HepG2 (cell line): Measurements from ENCODE around the gene ABCG1. TPM values are rescaled to one million over a fixed set of nuclear protein-coding genes. Genes with fewer than 3 reads are reported as not detected.

ENCODE experiments used
- ATAC-seq: fragments of 200-7000 bp; cut with Tn5 transposase; 3 replicates; pipeline ENCODE4 v1.9.1; 2020; ENCODE audit warnings: mild to moderate bottlenecking, moderate library complexity
- BruUV-seq: library from RNA; stranded (reverse); fragments of 400-500 nt; replicated peaks from 2 replicates; lab custom pipeline; 2021; lab: Mats Ljungman, UMichigan
- CTCF ChIA-PET: fragments of 300-600 bp; formaldehyde crosslinking; extraction: SDS; loops from one replicate; lab custom pipeline; 2021; ENCODE audit warnings: low total read pairs, inconsistent platforms, low intra/inter-chr PET ratio; lab: Yijun Ruan, JAX
- POLR2A ChIA-PET: fragments of 350-600 bp; sonication (Branson Sonifier 250); formaldehyde crosslinking; loops from one replicate; lab custom pipeline; 2020; ENCODE audit warnings: antibody characterized with exemption, inconsistent platforms; lab: Yijun Ruan, JAX
- DNase-seq: peaks from one replicate; pipeline ENCODE4 v3.0.0-alpha.2; 2015; ENCODE audit warnings: low spot score
- FAIRE-seq: peaks from 3 replicates; lab custom pipeline; 2011; peaks lifted over from hg19 to GRCh38; lab: Jason Lieb, UNC
- H2AFZ ChIP-seq: one replicate; pipeline ENCODE4 v1.6.1; 2011; ENCODE audit warnings: low read length, inconsistent platforms
- H3K27ac ChIP-seq: fragments of 300-600 bp; 3 replicates; pipeline ENCODE4 v1.8.0; 2011; ENCODE audit warnings: mixed run types, mild to moderate bottlenecking, mixed read lengths, low read length, inconsistent platforms; ENCODE audit not compliant: insufficient read depth; ENCODE audit errors: extremely low read length
- H3K27me3 ChIP-seq, 2 experiments: fragments of 200-600 bp in 1 of 2; 2 replicates in 1 of 2; 3 replicates in 1 of 2; pipeline versions ENCODE4 v1.6.0 to v1.8.0; 2011; ENCODE audit warnings: low read length in 2 of 2, mild to moderate bottlenecking in 2 of 2, moderate library complexity in 2 of 2, inconsistent platforms in 1 of 2; ENCODE audit not compliant: insufficient read depth in 2 of 2, control insufficient read depth in 1 of 2
- H3K36me3 ChIP-seq, 2 experiments: fragments of 200-600 bp in 1 of 2; replicated peaks in 1 of 2; 2 replicates in 1 of 2; 3 replicates in 1 of 2; pipeline versions ENCODE4 v1.5.1 to v1.8.0; 2011; ENCODE audit warnings: low read length in 2 of 2, inconsistent platforms in 1 of 2; ENCODE audit not compliant: insufficient read depth in 2 of 2, control insufficient read depth in 1 of 2
- H3K4me1 ChIP-seq: 2 replicates; pipeline ENCODE4 v1.5.1; 2012; ENCODE audit warnings: low read length, inconsistent platforms; ENCODE audit not compliant: insufficient read depth
- H3K4me2 ChIP-seq: 2 replicates; pipeline ENCODE4 v1.6.0; 2011; ENCODE audit warnings: low read depth, low read length, inconsistent platforms
- H3K4me3 ChIP-seq, 3 experiments: fragments of 200-600 bp in 1 of 3; sonication (generic), shearing (Covaris generic) in 1 of 3; replicated peaks in 1 of 3; 2 replicates each; pipeline ENCODE4 v1.5.1; 2011 to 2016; ENCODE audit warnings: low read length in 3 of 3, inconsistent platforms in 2 of 3, low read depth in 2 of 3, mild to moderate bottlenecking in 2 of 3, control low read depth in 1 of 3, mixed read lengths in 1 of 3; ENCODE audit not compliant: insufficient read depth in 1 of 3
- H3K79me2 ChIP-seq: one replicate; pipeline ENCODE4 v1.6.1; 2011; ENCODE audit warnings: low read length, inconsistent platforms; ENCODE audit not compliant: insufficient read depth
- H3K9ac ChIP-seq: 2 replicates; pipeline ENCODE4 v1.6.0; 2011; ENCODE audit warnings: mild to moderate bottlenecking, low read depth, low read length, inconsistent platforms; ENCODE audit not compliant: insufficient read depth
- H3K9me3 ChIP-seq: 2 replicates; pipeline ENCODE4 v1.5.1; 2012; ENCODE audit warnings: mild to moderate bottlenecking, low read length
- H4K20me1 ChIP-seq: 2 replicates; pipeline ENCODE4 v1.6.0; 2011; ENCODE audit warnings: inconsistent platforms, mild to moderate bottlenecking, low read length, moderate library complexity; ENCODE audit not compliant: insufficient read depth
- CREB3 ChIP-seq: sonication (generic); formaldehyde crosslinking; IDR thresholded peaks from 2 replicates; pipeline ENCODE4 v1.5.0; 2020; ENCODE audit warnings: missing genetic modification reagents
- IKZF1 ChIP-seq: fragments of 450-650 bp; IDR thresholded peaks from 2 replicates; pipeline ENCODE4 v1.7.1; 2016
- LRRFIP1 ChIP-seq: sonication (generic); formaldehyde crosslinking; conservative IDR thresholded peaks from 2 replicates; pipeline ENCODE4 v1.4.0; 2020; ENCODE audit warnings: missing genetic modification reagents
- MIER2 ChIP-seq: IDR thresholded peaks from 2 replicates; pipeline ENCODE4 v1.6.1; 2016; ENCODE audit warnings: missing biosample characterization, missing genetic modification reagents
- STAT5B ChIP-seq: sonication (generic); formaldehyde crosslinking; IDR thresholded peaks from 2 replicates; pipeline ENCODE4 v1.4.0; 2020; ENCODE audit warnings: missing genetic modification reagents
- TAF15 ChIP-seq: fragments of 200-400 bp; formaldehyde crosslinking; IDR thresholded peaks from one replicate; pipeline ENCODE4 v1.6.1; 2018; ENCODE audit warnings: mild to moderate bottlenecking, low read depth, low read length; ENCODE audit not compliant: poor library complexity, severe bottlenecking
- ZBTB10 ChIP-seq: sonication (generic); formaldehyde crosslinking; IDR thresholded peaks from 2 replicates; pipeline ENCODE4 v1.4.0; 2020; ENCODE audit warnings: missing genetic modification reagents, borderline replicate concordance
- ZMAT5 ChIP-seq: sonication (generic); formaldehyde crosslinking; IDR thresholded peaks from 2 replicates; pipeline ENCODE4 v1.5.0; 2020; ENCODE audit warnings: mild to moderate bottlenecking, low read depth, missing genetic modification reagents, borderline replicate concordance
- ZNF160 ChIP-seq: sonication (generic); formaldehyde crosslinking; IDR thresholded peaks from 2 replicates; pipeline ENCODE4 v1.8.0; 2022; ENCODE audit warnings: mild to moderate bottlenecking, inconsistent platforms, missing genetic modification reagents
- ZNF260 ChIP-seq: sonication (generic); formaldehyde crosslinking; IDR thresholded peaks from 2 replicates; pipeline ENCODE4 v1.4.0; 2020; ENCODE audit warnings: missing genetic modification reagents, low read depth, mild to moderate bottlenecking, borderline replicate concordance
- ZUFSP ChIP-seq: sonication (generic); formaldehyde crosslinking; IDR thresholded peaks from 2 replicates; pipeline ENCODE4 v1.9.0; 2021; ENCODE audit warnings: missing genetic modification reagents, mild to moderate bottlenecking, borderline replicate concordance
- WGBS: methylation state at CpG from one replicate; pipeline ENCODE4 v1.1.6; 2017; ENCODE audit warnings: low lambda C conversion rate; 5-methylcytosine and 5-hydroxymethylcytosine counted together
- in situ Hi-C: cut with HindIII; loops from 2 replicates; pipeline ENCODE4 v1.10.0; 2017; ENCODE audit warnings: low pct_unique_long_range_greater_than_20kb; ENCODE audit not compliant: extremely low pct_ligation_motif_present
- intact Hi-C: fragments of 100-400 bp; cut with micrococcal nuclease; formaldehyde crosslinking; loops from one replicate; pipeline ENCODE4 v1.10.0; 2022; ENCODE audit not compliant: unreplicated experiment
- polyA plus RNA-seq, 8 experiments: library from polyadenylated mRNA; depleted of rRNA in 3 of 8; stranded (reverse) in 7 of 8; unstranded in 1 of 8; fragments of >200 nt; fragmentation: Illumina TruSeq in 4 of 8; extraction: Trizol in 4 of 8; gene quantifications; 2 replicates each; pipeline versions ENCODE4 v1.2.1 to v1.2.3, GENCODE V29; 2011 to 2016; ENCODE audit warnings: low read depth in 4 of 8, missing spikeins in 1 of 8, mixed read lengths in 1 of 8; ENCODE audit not compliant: insufficient read depth in 1 of 8
- total RNA-seq, 5 experiments: library from RNA; depleted of rRNA; stranded (reverse); fragments of >200 nt; fragmentation: Illumina TruSeq; extraction: Trizol; gene quantifications; 2 replicates each; pipeline ENCODE4 v1.2.3, GENCODE V29; 2016; ENCODE audit warnings: low read depth in 1 of 5

Gene ABCG1
- total and polyA plus RNA-seq, 2 of the 13 experiments (the other 11 are each of a cell fraction or from before 2014, with no cell fraction given), result 0.04 TPM; not detected in 1

- TF ChIP-seq LRRFIP1, result no peak
- TF ChIP-seq ZNF160 (CRISPR knock-in tag), result no peak
Measured at GRCh38 chr21:42232176-42232825, 13.4 kb downstream of the ABCG1 start (continued).

GRCh38 chr21:42233067-42233961, 14.4 kb downstream of the ABCG1 start:
- BruUV-seq, result no TSS peak
- in situ Hi-C loops, result no loop called here
- no peak for FAIRE-seq
- no peaks in the 10 kb centered on the region for H3K79me2 ChIP-seq
- no peaks in the 10 kb centered on the region for H3K36me3 ChIP-seq
- no peaks in the 10 kb centered on the region for H4K20me1 ChIP-seq
- CTCF ChIA-PET, result no interaction called here
- WGBS, result 28% methylated on average over 6 of the region's 14 CpGs
- H3K27me3 ChIP-seq, result peaks cover 0 to 69% of the 10 kb centered on the region in 2 experiments; a peak in 4 of 5 replicates
- POLR2A ChIA-PET, result no interaction called here
- H2AFZ ChIP-seq, result no peak overlapping the region
- intact Hi-C loops, result no loop called here
- no peak overlapping the region for H3K4me3 ChIP-seq
- peak; percentile 53 for ATAC-seq
- DNase-seq, result peak; percentile 30
- no peaks in the 10 kb centered on the region for H3K9me3 ChIP-seq
- H3K4me1 ChIP-seq, result peaks cover 35% of the 10 kb centered on the region
- H3K27ac ChIP-seq, result no peak overlapping the region
- no peak overlapping the region for H3K9ac ChIP-seq
- H3K4me2 ChIP-seq, result no peak overlapping the region
- TF ChIP-seq ZBTB10 (CRISPR knock-in tag) (no peak), ZMAT5 (CRISPR knock-in tag) (no peak), ZUFSP (CRISPR knock-in tag) (no peak), IKZF1 (no peak), TAF15 (no peak), MIER2 (no peak), CREB3 (CRISPR knock-in tag) (no peak), ZNF260 (CRISPR knock-in tag) (no peak), STAT5B (CRISPR knock-in tag) (no peak)
